Fibroblast of upper back skin (primary cell): ENCODE data around the gene PPFIA1.
"Not testable (repeated sequence)": the region's sequence is repeated elsewhere in the genome, so short reads cannot be mapped to it uniquely, and the experiment has no call there.

Source experiments
- DNase-seq: peaks from one replicate; pipeline ENCODE4 v3.0.0-alpha.2; 2013

PPFIA1 gene

GRCh38 chr11:70364745-70365543 lies 94.5 kb downstream of the PPFIA1 start:
- no peak for DNase-seq

DNA sequence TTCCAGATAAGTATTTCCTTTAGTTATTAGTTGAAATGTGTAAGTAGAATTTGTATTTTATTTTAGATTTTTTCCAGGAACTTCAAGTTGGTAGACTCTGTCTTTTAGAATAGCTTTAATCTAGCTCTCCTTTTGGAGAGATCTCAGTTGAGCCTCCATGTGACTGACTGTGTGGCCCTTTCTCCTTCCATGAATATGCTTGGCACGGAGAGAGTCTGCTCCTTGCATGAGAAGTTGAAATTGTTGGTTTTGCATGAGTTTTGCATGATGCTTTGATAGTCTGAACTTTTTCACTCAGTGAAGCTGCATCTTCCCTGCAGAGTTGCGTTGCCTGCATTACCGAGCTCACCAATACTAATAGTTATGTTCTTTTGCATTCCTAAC lies 95.0 kb downstream of the PPFIA1 start:
- DNase-seq, result no peak

GRCh38 chr11:70367071-70367470 lies 96.6 kb downstream of the PPFIA1 start:
- DNase-seq, result no peak

GRCh38 chr11:70368961-70369360 lies 98.5 kb downstream of the PPFIA1 start:
- peak; percentile 16 for DNase-seq

- no peak for DNase-seq
Observed at GRCh38 chr11:70371241-70371640, 100.8 kb downstream of the PPFIA1 start.

GRCh38 chr11:70372076-70372475 lies 101.6 kb downstream of the PPFIA1 start:
- no peak for DNase-seq

DNA sequence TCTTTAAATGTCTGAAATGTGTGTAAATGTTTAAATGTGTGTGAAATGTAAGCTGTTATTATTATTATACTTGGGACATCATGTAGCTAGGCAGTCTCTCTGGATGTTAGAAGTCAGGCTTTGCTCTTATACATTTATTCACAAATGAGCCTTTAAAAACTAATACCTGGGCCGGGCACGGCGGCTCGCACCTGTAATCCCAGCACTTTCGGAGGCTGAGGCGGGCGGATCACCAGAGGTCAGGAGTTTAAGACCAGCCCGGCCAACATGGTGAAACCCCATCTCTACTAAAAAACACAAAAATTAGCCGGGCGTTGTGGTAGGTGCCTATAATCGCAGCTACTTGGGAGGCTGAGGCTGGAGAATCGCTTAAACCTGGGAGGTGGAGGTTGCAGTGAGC lies 106.1 kb downstream of the PPFIA1 start:
- DNase-seq, result no peak

DNA sequence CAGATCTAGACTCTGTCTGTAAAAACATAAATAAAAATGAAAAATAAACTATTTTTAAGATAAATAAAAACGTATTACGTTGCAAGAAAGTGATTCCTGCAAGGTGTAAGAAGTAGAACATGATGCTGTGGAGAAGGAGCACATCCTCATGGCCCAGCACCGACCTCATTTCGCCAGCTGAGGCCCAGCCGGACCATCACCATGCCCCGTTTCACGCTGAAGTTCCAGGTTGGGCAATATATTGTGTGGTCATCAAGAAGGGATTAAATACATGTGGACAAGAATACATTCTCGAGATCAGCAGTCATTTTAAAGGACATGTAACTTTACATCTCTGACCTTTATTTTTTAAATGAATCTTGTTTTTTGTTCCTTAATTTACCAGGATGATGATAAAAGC lies 107.2 kb downstream of the PPFIA1 start:
- DNase-seq, result no peak

DNA sequence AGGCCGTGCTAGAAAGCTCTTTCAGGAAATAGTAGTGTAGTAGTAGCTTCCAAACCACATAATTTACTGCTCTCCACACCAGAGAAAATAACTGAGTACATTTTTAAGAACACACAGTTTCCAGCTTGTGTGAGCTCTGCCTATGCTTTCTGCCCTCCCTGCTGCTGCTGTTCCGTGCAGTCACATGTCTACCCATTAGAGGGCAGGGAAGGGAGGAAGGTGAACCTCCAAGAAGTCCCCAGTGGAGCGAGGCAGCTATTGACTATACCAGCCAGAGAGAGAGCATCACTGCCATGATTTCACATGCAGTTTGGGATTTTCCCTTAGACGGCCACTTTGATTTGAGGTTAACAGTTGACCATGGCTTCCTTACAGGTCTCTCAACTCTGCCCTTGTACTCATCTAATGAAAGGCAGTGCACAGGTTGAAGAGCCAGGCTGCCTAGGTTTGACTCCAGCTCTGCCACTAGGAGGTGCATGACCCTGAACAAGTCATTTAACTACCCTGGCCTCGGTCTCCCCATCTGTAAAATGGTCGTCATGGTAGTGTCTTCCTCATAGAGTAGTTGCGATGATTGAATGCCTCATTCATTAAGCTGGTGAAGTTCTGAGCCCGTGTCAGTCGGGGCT lies 108.1 kb downstream of the PPFIA1 start:
- no peak for DNase-seq

GRCh38 chr11:70381350-70381749 lies 110.9 kb downstream of the PPFIA1 start:
- DNase-seq, result no peak

DNA sequence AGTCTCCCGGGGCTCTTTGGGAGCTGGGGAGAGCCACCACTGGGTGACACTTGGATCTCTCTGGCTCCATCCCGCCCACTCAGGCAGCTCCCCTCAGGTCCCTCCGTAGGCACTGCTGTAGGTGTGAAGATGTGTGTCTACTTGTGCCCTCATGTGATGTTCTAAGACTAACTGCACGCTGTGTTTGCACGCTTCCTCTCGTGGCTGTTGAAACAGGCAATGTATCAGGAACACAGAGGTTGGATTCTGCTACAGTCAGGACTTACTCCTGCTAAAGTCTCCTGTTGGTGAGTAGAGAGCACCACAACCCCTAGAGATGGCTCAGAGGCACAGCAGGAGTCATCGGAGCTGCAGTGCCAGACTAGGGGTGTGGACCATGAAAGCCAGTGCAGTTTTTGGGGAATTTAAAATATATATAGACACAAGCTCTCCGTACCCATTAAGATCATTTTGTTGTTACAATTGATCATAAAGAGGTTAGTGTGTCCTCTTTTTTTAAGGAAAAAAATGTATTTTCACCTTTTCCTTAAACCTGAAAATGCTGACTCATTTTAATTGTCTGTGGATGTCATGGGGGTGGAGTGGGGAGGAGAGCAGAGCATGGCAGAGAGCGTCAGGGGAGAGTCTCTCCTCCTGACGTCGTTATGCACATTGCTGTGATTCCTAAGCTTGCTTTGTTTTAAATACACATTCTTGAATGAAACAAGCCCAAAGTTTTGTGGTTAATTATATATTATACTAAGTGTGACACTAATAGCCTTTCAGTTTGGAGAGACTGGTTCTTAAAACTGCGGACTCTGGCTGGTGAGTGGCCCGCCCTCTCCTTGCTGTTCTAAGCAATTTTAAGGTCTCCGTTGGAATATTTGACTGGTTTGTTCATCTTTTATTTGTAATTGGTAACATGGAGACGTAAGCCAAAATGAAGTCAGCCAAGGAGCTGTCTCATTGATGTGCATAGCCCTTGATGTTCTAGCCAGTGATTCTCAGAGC lies 111.7 kb downstream of the PPFIA1 start:
- peak; percentile 80 for DNase-seq

DNA sequence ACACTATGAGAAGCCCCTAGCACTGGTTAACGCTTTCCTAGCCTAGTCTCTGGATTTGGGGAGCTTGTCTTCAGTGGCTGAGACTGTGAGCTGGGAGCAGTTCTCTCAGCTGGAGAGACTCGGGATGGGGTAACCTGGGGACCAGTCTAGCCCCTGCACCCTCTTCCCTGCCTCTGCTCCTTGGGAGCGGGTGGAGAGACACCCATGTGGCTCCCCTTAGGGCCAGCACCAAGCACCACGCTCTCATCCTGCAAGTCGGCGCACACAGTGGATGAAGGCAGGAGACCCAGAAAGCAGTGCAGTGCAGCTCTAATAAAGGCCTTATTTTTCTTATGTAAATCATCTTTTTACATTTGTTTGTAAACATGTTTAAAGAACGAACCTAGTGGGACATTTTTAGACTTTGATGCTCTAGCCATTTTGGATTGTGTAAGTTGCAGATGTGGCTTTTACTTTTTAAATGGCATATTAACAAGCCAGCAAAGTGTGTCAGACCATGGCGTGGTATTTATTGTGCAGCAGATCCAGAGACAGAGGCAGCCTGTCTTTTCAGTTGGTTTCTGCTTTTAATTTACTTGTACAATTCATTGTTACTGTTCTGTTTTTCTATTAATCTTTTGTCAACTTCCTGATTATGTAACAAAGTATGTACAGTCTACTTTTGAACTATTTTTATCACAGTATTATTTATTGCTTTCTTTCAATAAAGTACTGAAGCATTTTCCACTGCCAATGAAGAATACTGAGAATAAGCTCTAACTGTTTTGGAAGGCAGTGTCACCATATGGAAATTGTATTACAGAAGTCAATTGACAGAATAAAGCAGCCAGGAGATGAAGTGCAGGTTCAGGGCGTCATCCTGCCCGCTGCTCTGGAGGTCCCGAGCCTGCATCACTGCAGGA lies 113.4 kb downstream of the PPFIA1 start:
- no peak for DNase-seq

DNA sequence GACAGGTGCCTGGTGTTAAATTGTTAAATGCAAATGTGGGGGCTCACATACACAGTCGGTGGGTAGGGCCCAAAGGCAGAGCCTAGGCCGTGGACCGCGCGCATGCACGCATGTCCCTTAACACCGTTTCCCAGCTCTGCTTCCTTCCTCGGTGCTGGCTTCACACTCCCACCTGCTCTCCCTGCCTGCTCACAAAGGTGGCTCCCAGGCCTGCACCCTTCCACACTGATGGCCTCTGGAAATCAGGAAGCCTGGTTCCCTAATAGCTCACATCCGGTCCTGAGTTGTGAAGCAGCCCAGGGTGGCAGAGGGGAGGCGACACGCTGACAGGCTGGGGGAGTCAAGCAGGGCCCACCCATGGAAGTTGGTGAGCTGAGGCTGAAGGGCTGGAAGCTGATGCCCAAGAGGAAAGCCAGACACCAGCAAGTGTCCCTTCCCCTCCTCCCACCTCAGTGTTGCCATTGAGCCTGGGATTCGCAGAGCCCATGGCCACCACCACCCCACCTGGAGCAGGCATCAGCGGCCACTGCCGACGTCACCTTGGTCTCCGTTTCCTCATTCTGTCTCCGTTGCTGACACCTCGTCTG lies 114.2 kb downstream of the PPFIA1 start:
- no peak for DNase-seq

DNA sequence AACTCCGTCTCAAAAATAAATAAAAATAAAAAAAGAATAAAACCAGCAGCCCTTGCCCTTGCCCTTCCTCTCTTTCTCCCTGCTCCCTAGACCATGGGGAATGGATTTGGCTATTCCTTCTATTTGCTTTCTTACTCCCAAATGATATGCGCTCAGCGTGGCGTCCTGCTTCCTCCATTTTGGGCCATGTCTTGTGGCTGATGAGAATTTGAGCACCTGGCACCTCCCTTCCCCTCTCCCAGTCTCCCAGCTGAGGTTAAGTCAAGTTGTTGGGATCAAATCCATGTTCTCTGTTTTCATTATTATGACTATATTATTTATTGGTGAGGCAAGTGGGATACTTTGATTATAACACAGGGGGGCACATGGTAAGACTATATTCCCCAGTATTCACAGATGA lies 117.1 kb downstream of the PPFIA1 start:
- DNase-seq, result no peak

DNA sequence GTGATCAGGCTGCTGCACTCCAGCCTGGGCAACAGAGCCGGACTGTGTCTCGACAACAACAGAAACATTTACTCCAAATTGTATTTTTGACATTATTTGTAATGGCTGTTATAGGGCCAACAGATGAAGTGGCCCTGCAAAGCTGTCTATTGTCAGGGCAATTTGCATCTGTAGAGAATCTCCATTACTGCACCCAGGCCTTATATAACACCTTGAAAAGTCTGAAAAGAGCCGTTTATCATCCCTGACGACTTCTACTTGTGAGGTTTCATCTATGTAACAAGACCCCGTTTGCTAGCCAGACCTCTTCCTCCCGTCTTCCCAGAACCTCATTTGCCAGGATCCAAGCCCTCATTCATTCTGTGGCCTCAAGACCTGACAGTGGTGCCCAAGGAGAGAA lies 118.7 kb downstream of the PPFIA1 start:
- DNase-seq, result no peak

- not testable (repeated sequence) for DNase-seq
Observed at GRCh38 chr11:70390882-70391281, 120.4 kb downstream of the PPFIA1 start.

DNA sequence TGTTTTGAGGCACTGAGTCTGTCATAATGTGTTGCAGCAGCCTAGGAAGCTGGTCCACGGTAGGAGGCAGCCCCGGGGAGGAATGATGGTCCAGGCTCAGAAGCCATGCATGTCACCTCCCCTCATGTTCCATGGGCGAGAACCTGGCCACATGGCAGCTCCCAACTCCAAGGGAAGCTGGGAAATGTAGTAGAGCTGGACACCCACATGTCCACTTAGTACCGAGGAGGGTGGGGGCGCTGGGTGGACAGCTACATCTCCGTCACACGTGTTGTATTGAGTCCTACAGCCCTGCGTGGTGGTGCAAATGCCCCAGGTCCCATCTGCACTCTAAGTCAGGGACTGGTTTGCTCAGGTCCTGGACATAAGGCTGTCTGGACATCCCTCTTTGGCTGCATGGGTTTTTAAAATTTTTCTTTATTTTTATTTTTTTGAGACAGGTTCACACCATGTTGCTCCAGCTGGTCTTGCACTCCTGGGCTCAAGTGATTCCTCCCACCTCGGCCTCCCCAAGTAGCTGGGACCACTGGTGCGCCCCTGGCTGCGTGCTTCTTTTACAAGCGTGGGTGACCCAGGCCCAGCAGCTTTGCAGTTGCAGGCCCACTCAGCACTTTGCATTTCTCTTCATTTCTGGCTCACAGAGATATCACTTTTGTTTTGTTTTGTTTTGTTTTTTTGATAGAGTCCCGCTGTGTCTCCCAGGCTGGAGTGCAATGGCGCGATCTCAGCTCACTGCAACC lies 123.9 kb downstream of the PPFIA1 start:
- DNase-seq, result no peak

GRCh38 chr11:70397336-70397982 lies 127.0 kb downstream of the PPFIA1 start:
- DNase-seq, result no peak

DNA sequence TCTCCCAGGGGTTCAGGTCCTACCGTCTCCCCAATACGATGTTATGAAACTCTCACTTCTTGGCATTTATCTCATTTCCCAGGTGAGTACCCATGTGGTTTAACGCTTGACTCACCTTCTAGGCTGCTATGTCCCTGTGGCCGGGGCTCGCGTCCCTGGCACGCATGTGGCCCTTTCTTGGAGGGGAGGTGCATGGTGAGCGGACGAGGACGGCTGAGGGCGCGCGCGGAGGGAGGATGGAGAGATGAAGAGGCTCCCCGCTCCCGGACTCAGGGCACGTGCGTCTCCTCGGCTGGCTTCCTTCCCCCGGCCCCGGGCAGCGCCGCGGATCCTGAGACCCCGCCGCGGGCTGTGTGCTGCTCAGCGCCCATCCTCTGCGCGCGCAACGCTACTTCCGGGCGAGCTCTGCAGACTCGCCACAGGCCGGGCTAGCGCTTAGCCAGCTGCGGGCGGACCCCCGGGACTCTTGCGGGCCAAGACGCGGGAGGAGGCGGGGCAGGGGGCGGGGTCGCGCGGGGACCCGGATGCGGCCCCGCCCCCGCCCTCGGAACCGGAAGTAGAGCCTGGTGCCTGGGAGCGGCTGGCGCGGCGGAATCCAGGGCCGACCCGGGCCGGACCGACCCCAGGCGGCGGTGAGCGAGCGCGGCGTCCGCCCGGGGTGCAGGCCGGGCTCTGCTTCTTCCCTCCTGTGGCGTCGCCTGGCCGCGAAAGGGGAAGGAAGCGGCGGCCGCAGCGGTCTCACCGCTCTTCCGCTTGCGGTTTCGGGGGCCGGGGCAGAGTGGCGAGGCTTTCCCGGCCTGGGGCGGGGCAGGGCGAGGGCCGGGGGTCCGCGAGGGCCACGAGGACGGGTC lies 127.7 kb downstream of the PPFIA1 start, which contains the start of gene CTTN:
Gene CTTN, plus strand, starts transcription at position 547 of the 851 bp plus-strand sequence. CDS start 8,769 bp downstream, outside the sequence.
- DNase-seq, result peak; percentile 84
